ENCODE measurements around the gene LRP11.
"Not testable (repeated sequence)": the region's sequence is repeated elsewhere in the genome, so short reads cannot be mapped to it uniquely, and the experiment has no call there.

The LRP11 gene, protein sequence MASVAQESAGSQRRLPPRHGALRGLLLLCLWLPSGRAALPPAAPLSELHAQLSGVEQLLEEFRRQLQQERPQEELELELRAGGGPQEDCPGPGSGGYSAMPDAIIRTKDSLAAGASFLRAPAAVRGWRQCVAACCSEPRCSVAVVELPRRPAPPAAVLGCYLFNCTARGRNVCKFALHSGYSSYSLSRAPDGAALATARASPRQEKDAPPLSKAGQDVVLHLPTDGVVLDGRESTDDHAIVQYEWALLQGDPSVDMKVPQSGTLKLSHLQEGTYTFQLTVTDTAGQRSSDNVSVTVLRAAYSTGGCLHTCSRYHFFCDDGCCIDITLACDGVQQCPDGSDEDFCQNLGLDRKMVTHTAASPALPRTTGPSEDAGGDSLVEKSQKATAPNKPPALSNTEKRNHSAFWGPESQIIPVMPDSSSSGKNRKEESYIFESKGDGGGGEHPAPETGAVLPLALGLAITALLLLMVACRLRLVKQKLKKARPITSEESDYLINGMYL

GRCh38 chr6:149863698-149864577, at the start of gene LRP11:
TSS of gene LRP11 (minus strand) at chr6:149864359. CDS start at chr6:149864020, 339 bp downstream.
- peak; percentile 45 for DNase-seq

DNA sequence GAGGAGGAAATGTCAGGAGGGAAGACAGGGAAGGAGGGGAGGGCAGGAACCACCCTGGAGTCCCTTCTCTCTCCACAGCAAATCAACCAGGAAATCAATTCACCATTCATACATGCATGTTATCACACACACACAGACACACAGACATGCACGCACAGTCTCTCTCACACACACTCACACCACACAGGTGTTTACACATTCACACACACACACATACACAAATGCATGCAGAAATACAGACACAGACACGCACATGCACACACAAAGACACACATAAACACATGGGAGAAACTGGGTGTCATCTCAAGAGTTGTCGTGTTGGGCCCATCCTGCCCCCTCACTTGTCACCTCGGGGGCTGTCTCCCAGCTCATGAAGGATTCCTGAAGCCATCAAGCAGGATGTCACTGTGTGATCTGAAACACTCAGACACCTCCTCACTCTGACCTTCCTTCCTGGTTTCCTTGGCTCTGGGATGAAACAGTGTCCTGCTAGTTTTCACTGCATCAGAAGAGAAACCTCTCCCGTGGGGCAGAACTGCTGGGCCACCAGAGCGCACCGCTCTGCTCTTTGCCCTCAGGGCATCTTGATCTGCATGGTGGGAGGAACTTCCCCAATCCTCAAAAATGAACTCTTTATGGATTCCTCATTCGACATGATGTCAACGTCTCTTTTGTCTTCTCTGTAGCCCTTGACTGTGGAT, 49.5 kb upstream of the LRP11 start:
- DNase-seq = no peak

DNA sequence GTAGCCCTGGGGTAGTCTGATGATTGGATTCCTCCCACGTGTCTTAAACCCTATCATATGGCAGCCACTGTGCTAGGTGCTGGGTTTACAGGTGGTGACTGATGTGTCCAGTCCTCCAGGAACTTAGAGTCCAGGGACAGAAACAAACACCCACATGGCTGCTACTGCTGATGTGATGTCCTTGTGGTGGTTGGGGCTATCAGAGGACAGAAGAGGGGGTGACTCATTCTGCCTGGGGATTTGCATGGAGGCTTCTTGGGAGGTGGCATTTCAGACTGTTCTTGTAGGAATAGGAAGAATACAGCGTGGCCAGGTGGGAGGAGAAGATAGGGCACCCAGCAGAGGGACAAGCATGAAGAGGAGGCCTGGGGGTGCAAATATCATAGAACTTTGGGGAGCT, 48.9 kb upstream of the LRP11 start:
- no peak for DNase-seq

DNA sequence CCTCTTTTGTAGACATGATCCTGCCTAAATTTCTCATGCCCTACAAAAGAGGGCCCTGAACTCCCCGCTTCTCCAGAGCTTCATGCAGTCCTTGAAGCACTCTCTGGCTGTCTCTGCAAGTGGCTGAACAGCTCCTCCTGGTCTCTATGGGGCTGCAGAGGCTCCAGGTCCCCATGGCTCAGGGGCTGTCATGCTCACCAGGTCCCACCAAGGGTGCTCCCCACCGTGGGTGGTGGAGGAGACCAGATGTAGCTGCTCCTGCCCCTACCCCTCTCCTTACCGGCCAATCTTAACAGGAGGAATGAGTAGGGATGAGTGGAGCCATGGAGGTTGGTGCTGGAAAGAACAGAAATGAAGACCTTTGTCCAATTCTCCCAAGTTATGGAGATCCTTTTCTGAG, 48.5 kb upstream of the LRP11 start:
- not testable (repeated sequence) for DNase-seq

GRCh38 chr6:149910721-149911151, 46.6 kb upstream of the LRP11 start:
- DNase-seq = no peak

DNA sequence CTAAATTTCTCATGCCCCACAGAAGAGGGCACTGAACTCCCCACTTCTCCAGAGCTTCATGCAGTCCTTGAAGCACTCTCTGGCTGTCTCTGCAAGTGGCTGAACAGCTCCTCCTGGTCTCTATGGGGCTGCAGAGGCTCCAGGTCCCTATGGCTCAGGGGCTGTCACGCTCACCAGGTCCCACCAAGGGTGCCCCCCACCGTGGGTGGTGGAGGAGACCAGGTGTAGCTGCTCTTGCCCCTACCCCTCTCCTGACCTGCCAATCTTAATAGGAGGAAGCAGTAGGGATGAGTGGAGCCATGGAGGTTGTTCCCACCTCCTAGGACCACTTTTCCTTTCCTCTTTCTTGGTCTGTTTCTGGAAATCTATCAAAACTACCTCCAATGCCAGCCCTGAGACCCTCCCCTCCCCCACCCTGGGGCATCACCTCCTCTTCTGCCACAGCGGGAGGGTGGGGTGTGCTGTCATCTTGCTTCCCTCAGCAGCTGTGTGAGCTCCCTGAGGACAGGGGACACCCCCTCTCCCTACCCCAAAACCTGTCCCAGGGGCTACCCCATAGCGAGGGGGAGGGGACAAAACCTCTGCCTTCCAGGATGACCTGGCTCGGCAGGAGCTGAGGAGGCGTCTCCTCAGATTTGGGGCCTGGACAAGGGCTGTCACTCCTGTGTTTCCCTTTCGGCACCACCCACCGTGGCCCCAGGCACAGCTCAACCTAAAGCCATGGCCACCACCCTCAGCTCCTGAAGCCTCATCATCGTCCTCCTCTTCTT, 45.7 kb upstream of the LRP11 start:
- no peak for DNase-seq

GRCh38 chr6:149908480-149908879, 44.3 kb upstream of the LRP11 start:
- DNase-seq = not testable (repeated sequence)

DNA sequence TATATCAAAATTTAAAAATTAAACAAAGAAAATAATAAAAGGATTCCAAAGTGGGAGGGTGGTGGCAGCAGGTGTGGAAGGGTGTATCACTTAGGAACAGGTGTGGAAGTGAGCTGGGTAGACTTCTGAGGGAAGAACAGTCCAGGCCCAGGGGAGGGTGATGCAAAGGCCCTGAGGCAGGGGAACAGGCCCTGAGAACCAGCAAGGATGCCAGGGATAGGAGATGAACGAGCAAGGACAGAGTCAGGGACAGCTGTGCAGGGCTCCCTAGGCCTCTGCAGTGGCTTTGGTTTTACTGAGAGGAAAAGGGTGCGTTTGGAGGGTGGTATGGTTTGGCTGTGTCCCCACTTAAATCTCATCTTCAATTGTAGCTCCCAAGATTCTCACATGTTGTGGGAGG, 43.2 kb upstream of the LRP11 start:
- DNase-seq = no peak

GRCh38 chr6:149906405-149906804, 42.2 kb upstream of the LRP11 start:
- no peak for DNase-seq

DNA sequence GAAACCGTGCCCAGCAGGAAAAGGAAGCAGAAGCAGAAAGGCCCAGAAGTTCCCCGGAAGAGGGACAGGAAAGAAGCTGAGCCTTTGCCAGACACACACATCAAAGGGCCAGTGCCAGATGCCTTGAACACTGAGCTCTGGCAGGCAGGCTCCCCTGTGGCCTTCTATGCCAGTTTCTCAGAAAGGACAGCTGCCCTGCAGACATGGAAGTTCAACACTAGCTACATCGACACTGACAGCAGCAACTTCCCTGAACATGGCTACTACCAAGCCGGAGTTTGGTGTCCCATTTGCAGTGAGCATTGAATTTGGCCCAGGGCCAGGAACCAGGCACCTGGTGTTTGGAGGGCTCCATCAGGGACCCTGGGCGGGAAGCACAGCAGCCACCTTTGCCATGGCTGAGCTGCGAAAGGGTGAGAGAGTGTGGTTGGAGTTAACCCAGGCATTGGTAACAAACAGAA, 41.8 kb upstream of the LRP11 start:
- DNase-seq = no peak

GRCh38 chr6:149905371-149905910, 41.3 kb upstream of the LRP11 start:
- no peak for DNase-seq

DNA sequence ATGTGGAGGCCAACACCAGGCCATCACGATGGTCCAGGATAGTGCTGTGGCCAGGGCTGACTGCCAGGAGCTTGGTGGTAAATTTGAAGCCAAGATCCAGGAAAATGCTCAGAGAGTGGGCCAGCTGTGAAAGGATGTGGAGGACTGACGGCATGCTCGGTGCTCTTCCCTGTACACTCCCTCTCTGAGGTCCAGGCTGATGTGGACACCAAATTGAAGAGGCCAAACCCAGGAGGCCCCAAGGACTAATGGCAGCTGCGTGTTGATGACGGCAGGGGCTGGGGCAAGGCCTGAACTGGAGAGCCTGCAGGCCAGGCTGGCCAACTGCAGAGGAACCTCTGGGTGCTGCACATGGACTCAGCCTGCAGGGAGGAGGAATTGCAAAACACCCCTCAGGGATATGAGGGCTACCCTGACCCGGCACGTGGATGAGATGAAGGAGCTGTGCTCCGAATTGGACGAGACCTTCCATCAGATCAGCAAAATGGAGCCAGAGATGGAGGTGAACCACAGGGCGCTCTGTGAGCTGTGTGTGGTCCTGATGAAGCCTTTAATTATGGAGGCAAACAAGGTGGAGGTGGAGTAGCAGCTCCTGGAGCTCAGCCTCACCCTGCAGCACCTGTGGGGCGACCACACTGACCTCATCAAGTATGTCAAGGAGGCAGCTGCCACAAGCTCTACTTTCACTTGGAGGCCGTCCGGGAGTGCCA, 40.7 kb upstream of the LRP11 start:
- DNase-seq = no peak

DNA sequence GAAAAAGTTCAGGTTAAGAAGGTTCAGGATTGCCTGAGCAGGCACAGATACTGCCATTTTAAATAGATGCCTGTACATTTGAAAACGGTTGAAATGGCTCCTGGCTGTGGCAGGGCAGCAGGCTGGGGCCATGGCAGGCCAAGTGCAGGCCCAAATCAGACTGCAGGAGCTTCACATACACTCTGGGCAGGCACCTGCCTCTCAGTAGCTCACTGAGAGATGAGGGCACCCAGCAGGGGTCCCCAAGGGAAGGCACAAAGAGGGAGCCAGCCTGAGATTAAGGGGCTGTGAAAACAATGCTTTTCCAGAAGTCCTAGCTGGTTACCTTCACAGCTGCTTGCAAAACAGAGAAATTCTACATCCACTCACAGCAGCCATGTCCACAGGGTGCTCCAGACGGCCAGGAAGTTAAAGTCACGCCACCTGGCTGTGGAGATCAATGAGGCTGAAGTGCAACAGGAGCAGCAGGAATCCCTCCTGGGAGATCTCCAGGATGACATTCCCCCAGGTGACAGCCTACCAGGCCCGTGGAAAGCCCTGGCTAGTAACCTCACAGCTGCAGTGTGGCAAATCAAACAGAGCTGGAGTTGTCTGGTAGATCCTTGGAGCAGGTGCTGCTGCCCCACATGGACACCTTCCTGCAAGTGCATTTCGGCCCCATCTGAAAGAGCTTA, 39.9 kb upstream of the LRP11 start:
- no peak for DNase-seq

GRCh38 chr6:149901444-149902140, 37.4 kb upstream of the LRP11 start:
- DNase-seq = no peak

DNA sequence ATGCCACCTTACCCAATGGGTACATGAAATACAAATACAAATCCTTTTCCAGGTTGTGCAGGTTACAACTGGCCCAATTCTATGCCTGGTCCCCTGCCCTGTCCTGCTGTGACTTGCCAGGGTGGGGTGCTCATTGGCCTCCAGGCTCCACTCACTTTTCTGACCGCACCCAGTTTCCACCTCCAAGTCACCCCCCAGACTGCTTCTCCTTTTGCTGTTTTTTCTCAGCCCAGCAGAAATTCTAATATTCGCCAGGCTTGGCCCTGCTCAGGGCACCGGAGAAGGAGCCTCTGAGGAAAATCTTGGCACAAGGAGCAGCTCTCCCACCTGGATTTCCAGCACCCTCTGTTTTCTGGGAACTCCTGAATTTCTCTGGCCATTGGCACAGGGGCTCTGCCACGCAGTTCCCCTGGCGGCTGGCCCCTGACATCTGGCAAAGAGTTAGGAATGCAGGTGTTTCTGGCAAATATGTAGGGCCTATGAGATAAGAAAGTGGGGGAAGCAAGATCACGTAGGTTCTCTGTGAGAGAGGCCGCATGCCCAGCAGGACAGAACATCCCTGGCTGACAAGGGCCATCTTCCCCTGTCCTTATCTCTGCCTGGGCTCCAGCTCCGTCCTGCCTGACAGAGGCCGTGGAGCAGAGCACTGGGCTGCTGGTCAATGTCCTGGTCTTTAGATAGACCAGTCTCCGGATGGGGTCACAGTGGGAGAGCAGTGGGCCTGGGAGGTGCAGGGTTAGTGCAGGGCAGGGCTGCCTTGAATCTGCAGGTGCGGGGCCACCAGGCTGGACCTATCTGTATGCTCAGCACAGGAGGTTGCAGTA, 36.7 kb upstream of the LRP11 start:
- DNase-seq = no peak

DNA sequence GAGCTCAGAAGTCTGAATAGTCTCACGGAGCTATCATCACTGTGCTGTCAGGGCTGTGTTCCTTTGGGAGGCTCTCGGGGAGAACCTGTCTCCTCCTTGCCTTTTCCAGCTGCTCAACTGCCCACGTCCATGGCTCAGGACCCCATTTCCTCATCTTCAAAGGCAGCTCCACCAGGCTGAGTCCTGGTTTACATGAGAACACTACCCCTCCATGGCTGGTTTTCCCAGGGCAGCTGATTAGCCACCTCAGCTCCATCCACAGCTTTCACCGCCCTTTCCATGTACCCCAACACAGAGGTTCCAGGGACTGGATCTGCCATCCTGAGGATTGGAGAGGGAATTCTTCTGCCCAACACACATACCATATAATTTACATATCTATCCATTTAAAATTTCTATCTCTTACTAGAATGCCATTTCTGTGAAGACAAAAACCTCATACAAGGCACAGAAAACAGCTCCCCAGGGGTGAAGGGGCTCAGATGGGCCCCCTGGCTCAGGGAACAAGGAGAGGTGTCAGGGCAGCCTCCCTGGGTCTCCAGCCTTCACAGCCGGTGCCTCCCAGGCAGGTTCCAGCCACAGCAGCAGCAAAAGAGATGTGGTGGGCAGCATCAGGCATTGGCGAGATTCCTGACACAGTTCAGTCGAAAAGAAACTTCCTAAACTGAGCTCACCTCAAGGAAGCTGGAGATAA, 35.9 kb upstream of the LRP11 start:
- DNase-seq = no peak

GRCh38 chr6:149899486-149899885, 35.3 kb upstream of the LRP11 start:
- DNase-seq = no peak

DNA sequence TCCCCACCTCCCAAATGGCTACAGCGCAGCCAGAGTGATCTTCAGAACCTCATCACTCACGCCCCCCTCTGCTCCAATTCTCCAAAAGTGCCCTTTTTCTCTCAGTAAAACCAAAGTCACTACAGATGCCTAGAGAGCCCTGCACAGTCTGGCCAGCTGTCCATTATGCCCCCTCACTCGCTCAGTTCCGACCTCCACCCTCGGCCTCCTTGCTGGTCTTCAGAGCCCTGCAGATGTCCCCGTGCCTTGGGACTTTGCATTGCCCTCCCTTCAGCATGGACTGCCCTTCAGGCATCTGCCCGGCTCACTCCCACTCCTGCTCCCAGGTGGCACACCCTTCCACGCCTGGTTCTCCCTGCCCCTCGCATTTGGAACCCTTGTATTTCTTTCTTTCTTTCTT, 34.8 kb upstream of the LRP11 start:
- DNase-seq = no peak
